Neuron (in vitro differentiated cells): ENCODE results near the gene TUBGCP6.

Experiments used
- H2AFZ ChIP-seq: one replicate; pipeline ENCODE4 v1.6.1; 2013; ENCODE audit warnings: low read depth, mild to moderate bottlenecking, inconsistent platforms, low read length, moderate library complexity
- H3K27me3 ChIP-seq: one replicate; pipeline ENCODE4 v1.6.1; 2013; ENCODE audit warnings: low read length; ENCODE audit not compliant: insufficient read depth
- H3K36me3 ChIP-seq: one replicate; pipeline ENCODE4 v1.6.1; 2013; ENCODE audit warnings: low read length; ENCODE audit not compliant: insufficient read depth
- H3K4me1 ChIP-seq: one replicate; pipeline ENCODE4 v1.6.1; 2013; ENCODE audit warnings: low read length; ENCODE audit not compliant: insufficient read depth
- H3K4me3 ChIP-seq: 2 replicates; pipeline ENCODE4 v1.5.1; 2013; ENCODE audit warnings: mild to moderate bottlenecking, low read length, moderate library complexity
- H3K9me3 ChIP-seq: one replicate; pipeline ENCODE4 v1.6.1; 2013; ENCODE audit warnings: low read length

TUBGCP6 gene

GRCh38 chr22:50244420-50245213 lies at the start of gene TUBGCP6:
TUBGCP6 (minus strand) TSS chr22:50245023; CDS start chr22:50244459, 564 bp downstream.
- Histone ChIP-seq H3K36me3 (peaks cover 29% of the 10 kb centered on the region), H3K27me3 (no peaks in the 10 kb centered on the region), H3K4me1 (peaks cover 41% of the 10 kb centered on the region), H3K9me3 (no peaks in the 10 kb centered on the region), H3K4me3 (peak within 1 kb of the TSS; percentile 85), H2AFZ (peak within 1 kb of the TSS; percentile 66)

GRCh38 chr22:50294319-50294656 lies 49.5 kb upstream of the TUBGCP6 start:
- Histone ChIP-seq H3K4me1 (peaks cover 21% of the 10 kb centered on the region), H3K36me3 (peaks cover 24% of the 10 kb centered on the region), H2AFZ (no peak overlapping the region), H3K4me3 (no peak overlapping the region), H3K27me3 (no peaks in the 10 kb centered on the region), H3K9me3 (no peaks in the 10 kb centered on the region)

GRCh38 chr22:50293441-50294318 lies 48.9 kb upstream of the TUBGCP6 start:
- Histone ChIP-seq H3K9me3 (no peaks in the 10 kb centered on the region), H3K36me3 (peaks cover 30% of the 10 kb centered on the region), H2AFZ (no peak overlapping the region), H3K4me3 (no peak overlapping the region), H3K27me3 (no peaks in the 10 kb centered on the region), H3K4me1 (peaks cover 21% of the 10 kb centered on the region)

GRCh38 chr22:50292643-50293440 lies 48.0 kb upstream of the TUBGCP6 start:
- no peak overlapping the region for H3K4me3 ChIP-seq
- no peaks in the 10 kb centered on the region for H3K27me3 ChIP-seq
- no peak overlapping the region for H2AFZ ChIP-seq
- H3K9me3 ChIP-seq, result no peaks in the 10 kb centered on the region
- peaks cover 38% of the 10 kb centered on the region for H3K36me3 ChIP-seq
- H3K4me1 ChIP-seq, result peaks cover 21% of the 10 kb centered on the region

- Histone ChIP-seq H2AFZ (no peak overlapping the region), H3K4me3 (no peak overlapping the region), H3K9me3 (no peaks in the 10 kb centered on the region), H3K36me3 (peaks cover 55% of the 10 kb centered on the region), H3K4me1 (peaks cover 21% of the 10 kb centered on the region), H3K27me3 (no peaks in the 10 kb centered on the region)
These were observed 45.3 kb upstream of the TUBGCP6 start for GRCh38 chr22:50289942-50290630.

- Histone ChIP-seq H3K36me3 (peaks cover 59% of the 10 kb centered on the region), H3K27me3 (no peaks in the 10 kb centered on the region), H3K4me3 (no peak overlapping the region), H3K4me1 (peaks cover 18% of the 10 kb centered on the region), H3K9me3 (no peaks in the 10 kb centered on the region), H2AFZ (no peak overlapping the region)
These were observed 44.5 kb upstream of the TUBGCP6 start for GRCh38 chr22:50289151-50289941.

- Histone ChIP-seq H3K4me1 (peaks cover 3% of the 10 kb centered on the region), H3K9me3 (no peaks in the 10 kb centered on the region), H2AFZ (no peak overlapping the region), H3K36me3 (peaks cover 73% of the 10 kb centered on the region), H3K4me3 (no peak overlapping the region), H3K27me3 (no peaks in the 10 kb centered on the region)
These were observed 42.9 kb upstream of the TUBGCP6 start for GRCh38 chr22:50287731-50288130.

GRCh38 chr22:50286701-50287318 lies 42.0 kb upstream of the TUBGCP6 start:
- Histone ChIP-seq H3K4me3 (no peak overlapping the region), H3K4me1 (no peaks in the 10 kb centered on the region), H2AFZ (no peak overlapping the region), H3K9me3 (no peaks in the 10 kb centered on the region), H3K36me3 (peaks cover 82% of the 10 kb centered on the region), H3K27me3 (no peaks in the 10 kb centered on the region)

- no peaks in the 10 kb centered on the region for H3K4me1 ChIP-seq
- H3K4me3 ChIP-seq, result no peak overlapping the region
- no peaks in the 10 kb centered on the region for H3K27me3 ChIP-seq
- no peak overlapping the region for H2AFZ ChIP-seq
- H3K9me3 ChIP-seq, result no peaks in the 10 kb centered on the region
- H3K36me3 ChIP-seq, result peaks cover 85% of the 10 kb centered on the region
These were observed 41.5 kb upstream of the TUBGCP6 start for GRCh38 chr22:50286275-50286674.

- Histone ChIP-seq H3K9me3 (no peaks in the 10 kb centered on the region), H3K4me1 (no peaks in the 10 kb centered on the region), H2AFZ (no peak overlapping the region), H3K27me3 (no peaks in the 10 kb centered on the region), H3K36me3 (peaks cover 85% of the 10 kb centered on the region), H3K4me3 (no peak overlapping the region)
These were observed 40.9 kb upstream of the TUBGCP6 start for GRCh38 chr22:50285568-50286229.

- no peak overlapping the region for H3K4me3 ChIP-seq
- peaks cover 82% of the 10 kb centered on the region for H3K36me3 ChIP-seq
- no peak overlapping the region for H2AFZ ChIP-seq
- no peaks in the 10 kb centered on the region for H3K9me3 ChIP-seq
- no peaks in the 10 kb centered on the region for H3K4me1 ChIP-seq
- no peaks in the 10 kb centered on the region for H3K27me3 ChIP-seq
These were observed 39.7 kb upstream of the TUBGCP6 start for GRCh38 chr22:50284479-50284878.
